Skeletal muscle satellite cell (primary cell): Measurements from ENCODE around the gene MRPS5.

ENCODE experiments used
- H3K27me3 ChIP-seq: 2 replicates; pipeline ENCODE4 v1.7.0; 2013; ENCODE audit warnings: low read length; ENCODE audit not compliant: control insufficient read depth, insufficient read depth
- H3K36me3 ChIP-seq: 2 replicates; pipeline ENCODE4 v1.7.0; 2013; ENCODE audit warnings: mild to moderate bottlenecking, control low read depth, low read length; ENCODE audit not compliant: insufficient read depth
- H3K4me1 ChIP-seq: 2 replicates; pipeline ENCODE4 v1.7.0; 2013; ENCODE audit warnings: low read length; ENCODE audit not compliant: control insufficient read depth, insufficient read depth
- H3K4me2 ChIP-seq: 2 replicates; pipeline ENCODE4 v1.7.0; 2013; ENCODE audit warnings: mild to moderate bottlenecking, low read length
- H3K4me3 ChIP-seq: 2 replicates; pipeline ENCODE4 v1.7.0; 2013; ENCODE audit warnings: low read length
- H3K9ac ChIP-seq: 2 replicates; pipeline ENCODE4 v1.7.0; 2013; ENCODE audit warnings: mild to moderate bottlenecking, low read depth, low read length, moderate library complexity
- H3K9me3 ChIP-seq: replicated peaks from 2 replicates; pipeline ENCODE4 v1.7.0; 2013; ENCODE audit warnings: mild to moderate bottlenecking, control low read depth, low read length

The MRPS5 gene

GRCh38 chr2:95071856-95072255, 49.8 kb downstream of the MRPS5 start:
- no peaks in the 10 kb centered on the region for H3K9me3 ChIP-seq
- peaks cover 4% of the 10 kb centered on the region for H3K4me1 ChIP-seq
- no peaks in the 10 kb centered on the region for H3K36me3 ChIP-seq
- H3K9ac ChIP-seq, result no peak overlapping the region
- H3K27me3 ChIP-seq, result peaks cover 59% of the 10 kb centered on the region
- H3K4me2 ChIP-seq, result no peak overlapping the region
- no peak overlapping the region for H3K4me3 ChIP-seq

- no peak overlapping the region for H3K4me3 ChIP-seq
- no peaks in the 10 kb centered on the region for H3K4me1 ChIP-seq
- peaks cover 42% of the 10 kb centered on the region for H3K27me3 ChIP-seq
- H3K9me3 ChIP-seq, result no peaks in the 10 kb centered on the region
- H3K36me3 ChIP-seq, result no peaks in the 10 kb centered on the region
- H3K9ac ChIP-seq, result no peak overlapping the region
- no peak overlapping the region for H3K4me2 ChIP-seq
These were observed 52.1 kb downstream of the MRPS5 start for GRCh38 chr2:95069465-95069864.

- no peaks in the 10 kb centered on the region for H3K9me3 ChIP-seq
- H3K27me3 ChIP-seq, result peaks cover 36% of the 10 kb centered on the region
- no peak overlapping the region for H3K4me2 ChIP-seq
- H3K9ac ChIP-seq, result no peak overlapping the region
- H3K36me3 ChIP-seq, result no peaks in the 10 kb centered on the region
- no peaks in the 10 kb centered on the region for H3K4me1 ChIP-seq
- H3K4me3 ChIP-seq, result no peak overlapping the region
These were observed 53.4 kb downstream of the MRPS5 start for GRCh38 chr2:95068256-95068655.

- peaks cover 58% of the 10 kb centered on the region for H3K27me3 ChIP-seq
- no peak overlapping the region for H3K9ac ChIP-seq
- no peak overlapping the region for H3K4me3 ChIP-seq
- H3K4me2 ChIP-seq, result no peak overlapping the region
- no peaks in the 10 kb centered on the region for H3K4me1 ChIP-seq
- no peaks in the 10 kb centered on the region for H3K9me3 ChIP-seq
- H3K36me3 ChIP-seq, result no peaks in the 10 kb centered on the region
These were observed 58.3 kb downstream of the MRPS5 start for GRCh38 chr2:95063086-95063958.

GRCh38 chr2:95062242-95063085, 59.1 kb downstream of the MRPS5 start:
- Histone ChIP-seq H3K9ac (no peak overlapping the region), H3K4me2 (no peak overlapping the region), H3K36me3 (no peaks in the 10 kb centered on the region), H3K9me3 (no peaks in the 10 kb centered on the region), H3K27me3 (peaks cover 57% of the 10 kb centered on the region), H3K4me3 (no peak overlapping the region), H3K4me1 (peaks cover under 1% of the 10 kb centered on the region)

- no peak overlapping the region for H3K4me2 ChIP-seq
- H3K4me1 ChIP-seq, result peaks cover 9% of the 10 kb centered on the region
- H3K9me3 ChIP-seq, result no peaks in the 10 kb centered on the region
- no peak overlapping the region for H3K4me3 ChIP-seq
- no peak overlapping the region for H3K9ac ChIP-seq
- peaks cover 57% of the 10 kb centered on the region for H3K27me3 ChIP-seq
- no peaks in the 10 kb centered on the region for H3K36me3 ChIP-seq
These were observed 59.9 kb downstream of the MRPS5 start for GRCh38 chr2:95061601-95062183.

- H3K4me1 ChIP-seq, result peaks cover 14% of the 10 kb centered on the region
- no peaks in the 10 kb centered on the region for H3K36me3 ChIP-seq
- H3K4me3 ChIP-seq, result no peak overlapping the region
- no peaks in the 10 kb centered on the region for H3K9me3 ChIP-seq
- no peak overlapping the region for H3K4me2 ChIP-seq
- peaks cover 57% of the 10 kb centered on the region for H3K27me3 ChIP-seq
- no peak overlapping the region for H3K9ac ChIP-seq
These were observed 60.5 kb downstream of the MRPS5 start for GRCh38 chr2:95061119-95061512.

GRCh38 chr2:95060446-95061118, 61.0 kb downstream of the MRPS5 start:
- H3K9me3 ChIP-seq, result no peaks in the 10 kb centered on the region
- H3K4me1 ChIP-seq, result peaks cover 14% of the 10 kb centered on the region

GRCh38 chr2:95059656-95060370, 61.8 kb downstream of the MRPS5 start:
- Histone ChIP-seq H3K4me2 (no peak overlapping the region), H3K36me3 (no peaks in the 10 kb centered on the region), H3K4me3 (no peak overlapping the region), H3K27me3 (peaks cover 62% of the 10 kb centered on the region), H3K9ac (no peak overlapping the region), H3K9me3 (no peaks in the 10 kb centered on the region), H3K4me1 (peaks cover 14% of the 10 kb centered on the region)

More at GRCh38 chr2:95060446-95061118, 61.0 kb downstream of the MRPS5 start:
- H3K27me3 ChIP-seq, result peaks cover 59% of the 10 kb centered on the region
- no peak overlapping the region for H3K4me2 ChIP-seq
- H3K4me3 ChIP-seq, result no peak overlapping the region
- H3K36me3 ChIP-seq, result no peaks in the 10 kb centered on the region
- H3K9ac ChIP-seq, result no peak overlapping the region

GRCh38 chr2:95058989-95059641, 62.5 kb downstream of the MRPS5 start:
- no peak overlapping the region for H3K9ac ChIP-seq
- H3K4me1 ChIP-seq, result peaks cover 14% of the 10 kb centered on the region
- H3K4me2 ChIP-seq, result no peak overlapping the region
- no peaks in the 10 kb centered on the region for H3K36me3 ChIP-seq
- H3K4me3 ChIP-seq, result no peak overlapping the region
- H3K9me3 ChIP-seq, result no peaks in the 10 kb centered on the region
- peaks cover 64% of the 10 kb centered on the region for H3K27me3 ChIP-seq
